Psoas muscle (tissue), 8 donors: Measurements from ENCODE around the gene PXK. TPM values are rescaled to one million over a fixed set of nuclear protein-coding genes. Genes with fewer than 3 reads are reported as not detected.

Experiments used
- ATAC-seq, 4 donors: fragments of 200-7000 bp; cut with Tn5 transposase; one replicate each; pipeline ENCODE4 v1.9.1; 2020; ENCODE audit warnings: moderate library complexity in 3 of 4, mild to moderate bottlenecking in 2 of 4
- DNase-seq, 2 donors: peaks; one replicate each; pipeline ENCODE4 v3.0.0-alpha.2; 2020
- H3K27ac ChIP-seq: fragments of 200-600 bp; one replicate; pipeline ENCODE4 v1.8.0; 2022
- H3K27me3 ChIP-seq, 3 donors: fragments of 200-600 bp in 1 of 3; one replicate each; pipeline versions ENCODE4 v1.6.1 to v1.8.0; 2013 to 2022; ENCODE audit warnings: low read length in 2 of 3, mild to moderate bottlenecking in 2 of 3, moderate library complexity in 1 of 3; ENCODE audit not compliant: insufficient read depth in 3 of 3
- H3K36me3 ChIP-seq, 2 donors: fragments of 200-600 bp in 1 of 2; one replicate each; pipeline versions ENCODE4 v1.6.1 to v1.8.0; 2013 to 2022; ENCODE audit warnings: low read depth in 1 of 2, mild to moderate bottlenecking in 1 of 2, moderate library complexity in 1 of 2; ENCODE audit not compliant: insufficient read depth in 1 of 2
- H3K4me1 ChIP-seq: fragments of 200-600 bp; one replicate; pipeline ENCODE4 v1.8.0; 2022
- H3K4me3 ChIP-seq: fragments of 200-600 bp; one replicate; pipeline ENCODE4 v1.8.0; 2022; ENCODE audit warnings: mild to moderate bottlenecking
- H3K9me3 ChIP-seq: fragments of 200-600 bp; one replicate; pipeline ENCODE4 v1.8.0; 2022
- CTCF ChIP-seq: fragments of 200-600 bp; IDR thresholded peaks from one replicate; pipeline ENCODE4 v1.8.0; 2022; ENCODE audit warnings: antibody characterized with exemption
- whole genome bisulfite sequencing, 3 donors: extraction: QIAGEN DNeasy Blood & Tissue Kit; methylation state at CpG; one replicate each; pipeline versions ENCODE4 v1.1.6 to v1.1.7; 2013; 5-methylcytosine and 5-hydroxymethylcytosine counted together
- intact Hi-C, 2 donors: fragments of 100-400 bp; cut with DNase I; formaldehyde crosslinking; loops; one replicate each; pipeline versions ENCODE4 v1.11.0 to v1.14.2; 2022
- polyA plus RNA-seq, 3 donors: library from polyadenylated mRNA; stranded (reverse); fragments of 200-250 nt; gene quantifications; one replicate each; pipeline ENCODE4 v1.2.3, GENCODE V29; 2013
- total RNA-seq, 4 donors: library from RNA; stranded (reverse); fragmentation: NEBNext Ultra II Directional in 2 of 4; extraction: Animal tissue kit (Norgen Biotek cat#: 25700) in 2 of 4; gene quantifications; one replicate each; pipeline versions ENCODE4 v1.2.1 to v1.2.4, GENCODE V29; 2021 to 2023
- donor health status: healthy with polysubstance abuse.
- donor health status: DM: no; HTN: no; CAD: no; lungs with moderate emphysema.
- donor health status: Bipolar disorder and iron deficiency.
- donor health status: healthy.
- donor health status: DM: yes; HTN: yes; CAD: no.
- donor health status: DM: no; HTN: no; CAD: no.
- donor health status: DM: no; HTN: no; CAD: no.
- donor health status: DM: yes; HTN: yes; CAD: no.

PXK gene
- total and polyA plus RNA-seq, 7 donors: 3.4 to 17.5 (median 15.5) TPM

- H3K4me1 ChIP-seq: peaks cover 7% of the 10 kb centered on the region
- ATAC-seq (no peak), DNase-seq (no peak)
- H3K27me3 ChIP-seq: no peaks in the 10 kb centered on the region
- peaks cover 3 to 42% of the 10 kb centered on the region in 2 donors for H3K36me3 ChIP-seq
- H3K9me3 ChIP-seq: no peaks in the 10 kb centered on the region
- H3K4me3 ChIP-seq: no peak overlapping the region
- 75 to 89% (median 76%) methylated on average over 3 of the region's 3 CpGs for WGBS, 3 donors
- no peak for TF ChIP-seq CTCF
- H3K27ac ChIP-seq: no peak overlapping the region
- intact Hi-C loops: no loop called here
These were observed 58.6 kb downstream of the PXK start for GRCh38 chr3:58391156-58391865.

GRCh38 chr3:58392181-58392580 is 59.5 kb downstream of the PXK start:
- Histone ChIP-seq H3K27me3 (no peaks in the 10 kb centered on the region), H3K27ac (no peak overlapping the region), H3K4me3 (no peak overlapping the region), H3K4me1 (peaks cover 7% of the 10 kb centered on the region), H3K9me3 (no peaks in the 10 kb centered on the region), H3K36me3 (peaks cover 3 to 51% of the 10 kb centered on the region in 2 donors)
- intact Hi-C loops: no loop called here
- no peak for DNase-seq
- no peak for TF ChIP-seq CTCF
- no peak for ATAC-seq
- WGBS, 3 donors: 17 to 42% (median 40%) methylated on average over 3 of the region's 3 CpGs

- ATAC-seq (no peak), DNase-seq (no peak)
- H3K4me1 ChIP-seq: no peaks in the 10 kb centered on the region
- intact Hi-C loops: no loop called here
- peaks cover 8 to 73% of the 10 kb centered on the region in 2 donors for H3K36me3 ChIP-seq
- no peaks in the 10 kb centered on the region for H3K27me3 ChIP-seq
- H3K4me3 ChIP-seq: no peak overlapping the region
- no peaks in the 10 kb centered on the region for H3K9me3 ChIP-seq
- H3K27ac ChIP-seq: no peak overlapping the region
- no peak for TF ChIP-seq CTCF
These were observed 61.6 kb downstream of the PXK start for GRCh38 chr3:58394339-58394738.

- Histone ChIP-seq H3K4me3 (no peak overlapping the region), H3K27ac (no peak overlapping the region), H3K36me3 (peaks cover 6 to 79% of the 10 kb centered on the region in 2 donors), H3K27me3 (no peaks in the 10 kb centered on the region), H3K9me3 (no peaks in the 10 kb centered on the region), H3K4me1 (no peaks in the 10 kb centered on the region)
- intact Hi-C loops: no loop called here
- DNase-seq (no peak), ATAC-seq (no peak)
- no peak for TF ChIP-seq CTCF
- 91 to 96% (median 94%) methylated on average over 9 of the region's 9 CpGs for WGBS, 3 donors
These were observed 66.1 kb downstream of the PXK start for GRCh38 chr3:58398669-58399333.
